ENCODE data around the gene DNAL1. TPM values are rescaled to one million over a fixed set of nuclear protein-coding genes. Genes with fewer than 3 reads are reported as not detected.

Gene DNAL1
- total RNA-seq, 1 experiment from 2014 or later = 28.1 TPM

DNA sequence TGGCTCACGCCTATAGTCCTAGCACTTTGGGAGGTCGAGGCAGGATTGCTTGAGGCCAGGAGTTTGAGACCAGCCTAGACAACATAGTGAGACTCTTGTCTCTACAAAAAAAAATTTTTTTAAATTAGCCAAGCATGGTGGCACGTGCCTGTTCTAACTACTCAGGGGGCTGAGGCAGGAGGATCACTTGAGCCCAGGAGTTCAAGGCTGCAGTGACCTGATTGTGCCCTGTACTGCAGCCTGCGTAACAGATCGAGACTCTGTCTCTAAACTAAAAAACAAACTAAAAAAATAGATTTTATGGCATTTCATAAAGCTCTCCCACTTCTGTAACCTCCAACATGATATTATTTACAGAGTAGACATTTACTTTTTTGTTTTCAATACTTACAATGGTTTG lies 39.8 kb downstream of the DNAL1 start:
- TF ChIP-seq, protein P1, sequence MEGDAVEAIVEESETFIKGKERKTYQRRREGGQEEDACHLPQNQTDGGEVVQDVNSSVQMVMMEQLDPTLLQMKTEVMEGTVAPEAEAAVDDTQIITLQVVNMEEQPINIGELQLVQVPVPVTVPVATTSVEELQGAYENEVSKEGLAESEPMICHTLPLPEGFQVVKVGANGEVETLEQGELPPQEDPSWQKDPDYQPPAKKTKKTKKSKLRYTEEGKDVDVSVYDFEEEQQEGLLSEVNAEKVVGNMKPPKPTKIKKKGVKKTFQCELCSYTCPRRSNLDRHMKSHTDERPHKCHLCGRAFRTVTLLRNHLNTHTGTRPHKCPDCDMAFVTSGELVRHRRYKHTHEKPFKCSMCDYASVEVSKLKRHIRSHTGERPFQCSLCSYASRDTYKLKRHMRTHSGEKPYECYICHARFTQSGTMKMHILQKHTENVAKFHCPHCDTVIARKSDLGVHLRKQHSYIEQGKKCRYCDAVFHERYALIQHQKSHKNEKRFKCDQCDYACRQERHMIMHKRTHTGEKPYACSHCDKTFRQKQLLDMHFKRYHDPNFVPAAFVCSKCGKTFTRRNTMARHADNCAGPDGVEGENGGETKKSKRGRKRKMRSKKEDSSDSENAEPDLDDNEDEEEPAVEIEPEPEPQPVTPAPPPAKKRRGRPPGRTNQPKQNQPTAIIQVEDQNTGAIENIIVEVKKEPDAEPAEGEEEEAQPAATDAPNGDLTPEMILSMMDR (conservative IDR thresholded peaks at IDR 0.05; ENCODE audit: low read depth, low read length) = no peak
- TF ChIP-seq EZH2 (IDR thresholded peaks at IDR 0.05; ENCODE audit: borderline replicate concordance, low read depth, low read length, poor library complexity, severe bottlenecking) = no peak
- POLR2A ChIA-PET (ENCODE audit: low non-redundant PET) = no interaction called here
- CTCF ChIA-PET = no interaction called here

DNA sequence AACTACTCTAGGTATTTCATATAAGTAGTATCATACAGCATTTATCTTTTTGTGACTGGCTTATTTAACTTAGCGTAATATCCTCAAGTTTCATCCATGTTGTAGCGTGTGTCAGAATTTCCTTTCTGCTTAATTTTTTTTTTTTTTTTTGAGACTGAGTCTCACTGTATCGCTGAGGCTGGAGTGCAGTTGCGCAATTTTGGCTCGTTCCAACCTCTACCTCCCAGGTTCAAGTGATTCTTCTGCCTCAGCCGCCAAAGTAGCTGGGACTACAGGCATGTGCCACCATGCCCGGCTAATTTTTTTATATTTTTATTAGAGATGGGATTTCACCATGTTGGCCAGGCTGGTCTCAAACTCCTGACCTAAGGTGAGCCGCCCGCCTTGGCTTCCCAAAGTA lies 40.5 kb downstream of the DNAL1 start:
- ChIA-PET CTCF (no interaction called here), POLR2A (ENCODE audit: low non-redundant PET) (no interaction called here)
- BruUV-seq (replicated peaks) = no TSS peak
- Histone ChIP-seq H3K27ac (ENCODE audit: low read depth, low read length, poor library complexity, severe bottlenecking) (no peak overlapping the region), H3K4me3 (ENCODE audit: low read depth, low read length, poor library complexity, severe bottlenecking) (no peak overlapping the region), H3K4me1 (ENCODE audit: insufficient read depth, low read length, poor library complexity, severe bottlenecking) (no peaks in the 10 kb centered on the region), H3K36me3 (ENCODE audit: insufficient read depth, low read length, poor library complexity, severe bottlenecking) (no peaks in the 10 kb centered on the region), H3K27me3 (replicated peaks; ENCODE audit: insufficient read depth, low read depth, low read length, poor library complexity) (no peaks in the 10 kb centered on the region), H3K9me3 (ENCODE audit: low read depth, low read length, poor library complexity, severe bottlenecking) (no peaks in the 10 kb centered on the region)
- TF ChIP-seq, protein P1 (conservative IDR thresholded peaks at IDR 0.05; ENCODE audit: low read depth, low read length) = no peak
- no peak for TF ChIP-seq EZH2 (IDR thresholded peaks at IDR 0.05; ENCODE audit: borderline replicate concordance, low read depth, low read length, poor library complexity, severe bottlenecking)
- intact Hi-C loops (cut with micrococcal nuclease; ENCODE audit: unreplicated experiment) = no loop called here
- DNase-seq (ENCODE audit: low spot score) = no peak

More for the DNA sequence above, 39.8 kb downstream of the DNAL1 start:
- H3K27ac ChIP-seq (ENCODE audit: low read depth, low read length, poor library complexity, severe bottlenecking) = no peak overlapping the region
- no peak for DNase-seq (ENCODE audit: low spot score)
- BruUV-seq (replicated peaks) = no TSS peak
- H3K36me3 ChIP-seq (ENCODE audit: insufficient read depth, low read length, poor library complexity, severe bottlenecking) = no peaks in the 10 kb centered on the region
- H3K9me3 ChIP-seq (ENCODE audit: low read depth, low read length, poor library complexity, severe bottlenecking) = no peaks in the 10 kb centered on the region
- H3K4me1 ChIP-seq (ENCODE audit: insufficient read depth, low read length, poor library complexity, severe bottlenecking) = no peaks in the 10 kb centered on the region
- H3K27me3 ChIP-seq (replicated peaks; ENCODE audit: insufficient read depth, low read depth, low read length, poor library complexity) = no peaks in the 10 kb centered on the region
- intact Hi-C loops (cut with micrococcal nuclease; ENCODE audit: unreplicated experiment) = no loop called here
- H3K4me3 ChIP-seq (ENCODE audit: low read depth, low read length, poor library complexity, severe bottlenecking) = no peak overlapping the region

DNA sequence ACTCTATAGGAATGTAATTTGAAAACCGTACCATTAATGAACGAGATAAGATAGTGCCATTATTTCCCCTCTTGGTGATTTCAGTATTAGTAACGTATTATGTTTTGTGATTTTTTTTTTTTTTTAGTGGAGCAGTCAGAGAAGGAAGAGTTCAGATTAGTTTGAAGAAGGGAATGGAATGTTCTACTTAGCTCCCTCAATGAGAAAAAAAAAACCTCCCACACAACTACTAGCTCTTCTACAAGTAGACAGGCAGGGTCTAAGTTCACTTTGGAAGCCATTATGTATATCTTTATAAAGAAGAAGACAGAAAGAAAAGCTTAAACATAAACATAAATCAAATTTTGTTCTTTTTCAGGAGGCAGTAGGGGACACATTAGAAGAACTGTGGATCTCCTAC lies 42.1 kb downstream of the DNAL1 start:
- H3K4me3 ChIP-seq (ENCODE audit: low read depth, low read length, poor library complexity, severe bottlenecking) = no peak overlapping the region
- no peak for DNase-seq (ENCODE audit: low spot score)
- intact Hi-C loops (cut with micrococcal nuclease; ENCODE audit: unreplicated experiment) = no loop called here
- no peak overlapping the region for H3K27ac ChIP-seq (ENCODE audit: low read depth, low read length, poor library complexity, severe bottlenecking)
- no peaks in the 10 kb centered on the region for H3K4me1 ChIP-seq (ENCODE audit: insufficient read depth, low read length, poor library complexity, severe bottlenecking)
- BruUV-seq (replicated peaks) = no TSS peak
- H3K27me3 ChIP-seq (replicated peaks; ENCODE audit: insufficient read depth, low read depth, low read length, poor library complexity) = no peaks in the 10 kb centered on the region
- TF ChIP-seq, protein P1 (conservative IDR thresholded peaks at IDR 0.05; ENCODE audit: low read depth, low read length) = no peak
- TF ChIP-seq EZH2 (IDR thresholded peaks at IDR 0.05; ENCODE audit: borderline replicate concordance, low read depth, low read length, poor library complexity, severe bottlenecking) = no peak
- no peaks in the 10 kb centered on the region for H3K36me3 ChIP-seq (ENCODE audit: insufficient read depth, low read length, poor library complexity, severe bottlenecking)
- H3K9me3 ChIP-seq (ENCODE audit: low read depth, low read length, poor library complexity, severe bottlenecking) = no peaks in the 10 kb centered on the region
- ChIA-PET POLR2A (ENCODE audit: low non-redundant PET) (no interaction called here), CTCF (no interaction called here)

Data from A673 (cell line).